Fibroblast of the conjunctiva (primary cell): ENCODE data around the gene PHAF1.
"Not testable (repeated sequence)": the region's sequence is repeated elsewhere in the genome, so short reads cannot be mapped to it uniquely, and the experiment has no call there.

Experiments
- DNase-seq: peaks from one replicate; pipeline ENCODE4 v3.0.0-alpha.2; 2010; ENCODE audit warnings: low read depth

The PHAF1 gene

GRCh38 chr16:67105246-67105645 lies 4.5 kb upstream of the PHAF1 start:
- DNase-seq, result no peak

DNA sequence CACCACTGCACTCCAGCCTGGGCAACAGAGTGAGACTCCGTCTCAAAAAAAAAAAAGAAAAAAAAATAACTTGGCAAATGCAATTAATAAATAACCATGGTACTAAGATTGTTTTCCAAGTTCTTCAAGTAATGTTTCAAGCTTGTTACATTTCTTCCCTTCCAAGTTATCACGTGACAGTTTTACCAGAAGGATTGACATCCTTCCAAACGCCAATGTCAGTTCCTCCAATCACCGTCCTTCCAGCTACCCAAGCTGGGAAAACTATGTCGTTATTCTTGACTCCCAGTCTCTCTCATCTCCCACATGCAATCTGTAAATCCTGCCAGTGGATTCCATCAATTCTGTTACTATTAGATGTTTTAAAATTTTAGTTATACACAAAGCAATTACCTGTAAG lies 3.9 kb upstream of the PHAF1 start:
- DNase-seq, result no peak

- DNase-seq, result no peak
These were observed 1.3 kb upstream of the PHAF1 start for GRCh38 chr16:67108489-67108888.

DNA sequence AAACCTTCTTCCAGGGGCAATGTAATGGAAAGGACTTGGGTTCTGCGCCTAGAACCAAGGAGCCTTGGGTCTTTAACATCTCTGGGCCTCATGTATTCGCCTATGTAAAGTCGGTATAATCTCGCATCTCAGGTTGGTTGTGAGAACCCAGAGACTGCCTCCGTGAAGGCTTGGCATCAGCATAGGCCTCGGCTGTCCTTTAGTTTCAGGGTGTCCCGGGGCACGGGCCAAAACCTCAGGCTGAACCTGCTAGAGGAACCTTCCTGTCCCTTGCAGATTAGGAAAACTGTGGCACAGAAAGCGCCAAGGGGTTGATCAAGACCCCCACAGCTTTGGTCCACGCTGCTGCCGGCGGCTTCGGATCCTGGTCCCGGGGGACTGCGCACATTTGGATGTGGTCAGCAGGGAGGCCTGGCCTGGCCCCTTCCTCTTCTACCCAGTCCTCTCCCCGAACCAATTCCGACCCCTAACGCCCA lies 772 bp upstream of the PHAF1 start:
- DNase-seq, result no peak

- DNase-seq, result no peak
These were observed 2.3 kb downstream of the PHAF1 start for GRCh38 chr16:67111951-67112444.

DNA sequence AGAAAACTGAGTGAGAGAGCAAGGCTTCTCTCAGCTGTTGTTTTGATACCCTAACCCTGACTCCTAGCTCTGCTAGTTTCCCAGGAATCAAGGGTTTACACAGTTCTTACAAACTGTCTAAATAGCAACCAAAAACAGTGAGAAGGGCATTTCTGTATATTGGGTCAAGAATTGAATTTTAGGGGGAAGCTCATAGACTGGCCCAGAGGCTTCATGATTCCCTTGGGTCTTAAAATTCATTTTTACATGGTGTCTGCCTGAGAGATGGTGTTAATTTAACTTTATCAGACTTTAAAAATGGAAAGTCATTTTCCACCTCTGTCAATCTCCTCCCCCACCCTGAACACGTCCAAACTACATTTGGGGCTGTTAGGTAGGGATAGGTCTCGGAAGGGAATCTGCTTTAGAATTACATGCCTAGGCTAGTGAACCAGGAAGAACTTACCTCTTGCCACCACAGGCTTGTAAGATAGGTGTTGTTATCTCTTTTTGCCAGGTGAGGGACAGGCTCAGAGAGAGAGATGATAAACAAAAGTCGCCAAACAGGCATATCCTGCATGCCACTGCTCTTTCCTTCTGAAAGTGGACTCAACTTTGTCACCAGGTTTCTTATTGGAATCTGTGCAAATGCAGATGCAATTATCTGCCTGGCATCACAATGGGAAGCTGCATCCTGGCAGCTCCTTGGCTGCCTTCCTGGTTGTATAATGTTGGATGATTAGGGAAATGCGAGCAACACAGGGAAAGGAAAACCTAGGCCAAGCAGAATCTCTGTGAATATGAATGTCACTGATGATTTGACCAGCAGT lies 3.1 kb downstream of the PHAF1 start:
- DNase-seq, result no peak

- no peak for DNase-seq
These were observed 5.1 kb downstream of the PHAF1 start for GRCh38 chr16:67114793-67115192.

- peak; percentile 13 for DNase-seq
These were observed 5.9 kb downstream of the PHAF1 start for GRCh38 chr16:67115639-67116038.

DNA sequence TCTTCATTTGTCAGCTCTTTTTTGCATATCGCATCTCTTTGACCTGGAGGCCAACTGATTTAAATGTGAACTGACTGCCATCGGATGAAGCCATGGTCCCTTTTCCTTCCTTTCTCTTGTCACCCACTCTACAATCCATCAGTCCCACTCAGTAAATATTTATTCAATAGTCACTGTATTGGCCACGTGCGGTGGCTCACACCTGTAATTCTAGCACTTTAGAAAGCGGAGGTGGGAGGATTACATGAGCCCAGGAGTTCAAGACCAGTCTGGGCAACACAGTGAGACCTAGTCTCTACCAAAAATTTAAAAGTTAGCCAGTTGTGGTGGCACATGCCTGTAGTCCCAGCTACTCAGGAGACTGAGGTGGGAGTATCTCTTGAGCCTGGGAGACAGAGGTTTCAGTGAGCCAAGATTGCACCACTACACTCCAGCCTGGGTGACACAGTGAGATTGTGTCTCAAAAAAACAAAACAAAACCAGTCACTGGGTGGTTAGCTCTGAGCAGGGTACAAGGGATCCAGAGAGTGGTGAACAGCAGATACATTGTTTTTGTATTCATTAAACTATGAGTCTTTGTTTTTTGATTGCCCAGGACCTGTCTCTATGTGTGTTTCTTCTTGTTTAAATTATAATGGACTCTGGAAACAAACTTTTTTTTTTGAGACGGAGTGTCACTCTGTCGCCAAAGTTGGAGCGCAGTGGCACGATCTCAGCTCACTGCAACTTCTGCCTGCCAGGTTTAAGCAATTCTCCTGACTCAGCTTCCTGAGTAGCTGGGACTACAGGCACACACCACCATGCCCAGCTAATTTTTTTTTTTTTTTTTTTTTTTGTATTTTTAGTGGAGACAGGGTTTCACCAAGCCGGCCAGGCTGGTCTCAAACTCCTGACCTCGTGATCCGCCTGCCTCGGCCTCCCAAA lies 6.9 kb downstream of the PHAF1 start:
- DNase-seq, result no peak

- DNase-seq, result no peak
These were observed 8.0 kb downstream of the PHAF1 start for GRCh38 chr16:67117716-67118115.

- no peak for DNase-seq
These were observed 10.3 kb downstream of the PHAF1 start for GRCh38 chr16:67120025-67120424.

DNA sequence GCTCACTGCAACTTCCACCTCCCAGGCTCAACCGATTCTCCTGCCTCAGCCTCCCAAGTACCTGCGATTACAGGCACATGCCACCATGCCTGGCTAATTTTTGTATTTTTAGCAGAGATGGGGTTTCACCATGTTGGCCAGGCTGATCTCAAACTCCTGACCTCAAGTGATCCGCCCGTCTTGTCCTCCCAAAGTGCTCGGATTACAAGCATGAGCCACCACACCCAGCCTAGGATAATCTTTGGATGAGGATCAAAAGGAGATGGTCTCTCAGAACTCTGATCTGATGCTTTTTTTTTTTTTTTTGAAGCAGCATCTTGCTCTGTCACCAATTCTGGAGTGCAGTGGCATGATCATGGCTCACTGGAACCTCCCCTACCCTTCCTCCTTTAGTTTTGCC lies 13.1 kb downstream of the PHAF1 start:
- not testable (repeated sequence) for DNase-seq

DNA sequence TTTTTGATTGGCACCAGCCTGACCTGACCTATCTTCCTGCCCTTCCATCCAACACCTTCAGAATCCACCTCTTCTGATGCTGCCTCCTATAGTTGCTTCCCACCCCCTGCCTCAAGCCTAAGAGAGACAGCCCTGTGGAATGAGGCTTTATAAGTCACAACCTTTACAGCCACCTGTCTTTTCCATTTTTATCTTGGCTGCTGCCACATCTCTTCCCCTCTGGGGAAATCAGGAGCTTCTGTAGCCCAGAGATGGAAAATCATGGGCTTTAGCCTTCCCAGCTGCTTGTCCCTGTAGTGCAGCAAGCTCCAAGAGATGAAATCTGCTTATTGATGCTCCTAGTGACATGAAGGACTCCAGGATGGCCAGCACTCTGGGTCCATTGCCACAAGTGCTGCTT lies 18.7 kb downstream of the PHAF1 start:
- DNase-seq, result no peak

DNA sequence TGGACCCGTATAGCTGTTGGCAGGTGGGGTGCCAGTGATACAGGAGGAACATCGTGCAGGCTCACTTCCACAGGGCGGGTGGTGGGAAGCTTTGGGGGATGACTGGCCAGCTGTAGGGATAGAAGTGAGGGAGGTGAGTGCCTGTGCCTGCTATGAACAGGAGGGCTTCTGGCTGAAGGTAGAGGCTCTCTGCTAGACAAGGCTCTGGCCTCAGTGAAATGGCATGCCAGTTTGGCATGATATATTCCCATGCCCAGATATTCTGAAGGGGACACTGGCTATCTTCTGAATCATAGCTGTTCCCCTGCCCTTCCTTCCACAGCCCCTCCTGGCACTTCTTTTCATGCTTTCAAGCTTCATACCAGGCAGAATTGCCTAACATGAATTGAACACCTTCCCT lies 19.1 kb downstream of the PHAF1 start:
- no peak for DNase-seq

- DNase-seq, result no peak
These were observed 19.7 kb downstream of the PHAF1 start for GRCh38 chr16:67129422-67129821.

DNA sequence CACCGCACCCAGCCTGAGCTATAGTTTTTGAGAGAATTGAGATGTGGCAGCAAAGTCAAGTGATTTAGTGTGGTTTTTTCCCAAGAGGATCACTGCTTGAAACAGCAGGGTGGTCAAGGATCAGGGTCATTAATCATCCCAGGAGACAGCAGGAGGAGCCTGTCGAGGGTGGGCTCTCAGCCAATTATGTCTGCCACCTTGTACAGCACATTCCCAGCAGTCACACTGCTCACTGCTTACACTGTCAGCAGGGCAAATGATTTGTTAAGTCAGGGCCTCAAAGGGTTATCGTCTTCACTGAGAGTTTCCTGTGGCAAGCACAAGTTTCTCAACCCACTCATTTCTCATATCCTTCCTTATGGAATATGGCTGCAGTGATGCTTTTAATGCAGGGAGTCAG lies 27.9 kb downstream of the PHAF1 start:
- DNase-seq, result no peak

- no peak for DNase-seq
These were observed 31.6 kb downstream of the PHAF1 start for GRCh38 chr16:67141391-67141790.

GRCh38 chr16:67142342-67142741 lies 32.6 kb downstream of the PHAF1 start:
- DNase-seq, result no peak

DNA sequence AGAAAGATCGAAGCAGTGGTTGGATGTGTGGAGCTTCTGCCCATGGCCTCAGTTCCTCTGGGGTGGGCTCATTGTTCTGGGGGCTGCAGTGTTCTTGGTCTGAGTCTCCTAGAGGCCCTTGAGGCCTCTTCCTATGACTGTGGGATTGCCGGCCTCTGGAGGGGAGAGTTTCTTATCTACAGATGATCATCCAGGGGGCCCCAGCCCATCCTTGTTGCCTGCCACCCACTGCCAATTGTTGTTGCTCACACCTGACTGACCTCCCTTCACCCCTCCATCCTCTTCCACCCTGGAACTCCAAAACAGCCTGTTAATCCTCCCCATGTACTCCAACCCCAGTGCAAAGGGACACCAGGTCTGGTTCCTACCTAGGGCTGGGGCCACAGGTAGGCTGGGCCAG lies 35.2 kb downstream of the PHAF1 start:
- DNase-seq, result no peak

DNA sequence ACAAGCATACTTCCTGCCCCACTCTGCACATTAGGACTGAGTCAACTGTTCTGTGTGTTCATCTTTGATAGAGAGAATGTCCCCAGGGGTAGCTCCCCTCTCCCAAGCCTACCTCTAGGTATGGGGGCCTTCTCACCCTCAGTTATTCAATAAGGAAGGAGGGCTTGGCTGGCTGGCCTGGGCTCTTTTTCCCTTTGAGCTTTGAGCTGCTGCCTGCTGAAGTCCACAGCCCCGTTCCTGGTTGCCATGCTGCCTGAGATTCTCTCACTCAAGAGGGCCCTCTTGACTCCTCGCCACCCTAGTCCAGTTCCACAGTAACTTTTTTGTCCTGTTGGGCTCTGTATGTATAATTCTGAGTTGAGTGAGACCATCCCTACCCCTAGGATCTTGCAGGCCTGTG lies 36.0 kb downstream of the PHAF1 start:
- DNase-seq, result no peak

- no peak for DNase-seq
These were observed 37.0 kb downstream of the PHAF1 start for GRCh38 chr16:67146523-67147357.
